GM21390 (cell line): ENCODE data around the gene NOS1AP.
"Not testable (repeated sequence)": the region's sequence is repeated elsewhere in the genome, so short reads cannot be mapped to it uniquely, and the experiment has no call there.

Source experiments
- ATAC-seq: cut with Tn5 transposase; IDR thresholded peaks from one replicate; pipeline ENCODE4 v1.9.1; 2021; ENCODE audit not compliant: unreplicated experiment

The NOS1AP gene

GRCh38 chr1:162323023-162323422 is 253.5 kb downstream of the NOS1AP start:
- ATAC-seq = no peak

GRCh38 chr1:162324396-162324795 is 254.9 kb downstream of the NOS1AP start:
- no peak for ATAC-seq

- ATAC-seq = no peak
Observed at GRCh38 chr1:162326559-162326958, 257.1 kb downstream of the NOS1AP start.

- no peak for ATAC-seq
Observed at GRCh38 chr1:162327144-162327787, 257.8 kb downstream of the NOS1AP start.

- no peak for ATAC-seq
Observed at GRCh38 chr1:162327788-162328165, 258.3 kb downstream of the NOS1AP start.

- ATAC-seq = no peak
Observed at GRCh38 chr1:162328512-162328911, 259.0 kb downstream of the NOS1AP start.

GRCh38 chr1:162329826-162330225 is 260.3 kb downstream of the NOS1AP start:
- no peak for ATAC-seq

GRCh38 chr1:162333991-162334390 is 264.5 kb downstream of the NOS1AP start:
- ATAC-seq = no peak

- ATAC-seq = no peak
Observed at GRCh38 chr1:162335126-162335525, 265.6 kb downstream of the NOS1AP start.

GRCh38 chr1:162336621-162337285 is 267.3 kb downstream of the NOS1AP start:
- ATAC-seq = no peak

- ATAC-seq = no peak
Observed at GRCh38 chr1:162342452-162342983, 273.0 kb downstream of the NOS1AP start.

- ATAC-seq = no peak
Observed at GRCh38 chr1:162343470-162343869, 274.0 kb downstream of the NOS1AP start.

- no peak for ATAC-seq
Observed at GRCh38 chr1:162347281-162347680, 277.8 kb downstream of the NOS1AP start.

GRCh38 chr1:162349635-162350330 is 280.3 kb downstream of the NOS1AP start:
- ATAC-seq = no peak

GRCh38 chr1:162351246-162351842 is 281.9 kb downstream of the NOS1AP start:
- ATAC-seq = no peak

GRCh38 chr1:162351874-162352273 is 282.4 kb downstream of the NOS1AP start:
- not testable (repeated sequence) for ATAC-seq

GRCh38 chr1:162353078-162353477 is 283.6 kb downstream of the NOS1AP start:
- no peak for ATAC-seq

GRCh38 chr1:162353702-162354101 is 284.2 kb downstream of the NOS1AP start:
- ATAC-seq = no peak

- ATAC-seq = no peak
Observed at GRCh38 chr1:162357681-162358266, 288.3 kb downstream of the NOS1AP start.

- ATAC-seq = no peak
Observed at GRCh38 chr1:162358928-162359327, 289.4 kb downstream of the NOS1AP start.
